ENCODE measurements around the gene EGFR.

GRCh38 chr7:55101359-55101758 lies 82.5 kb downstream of the EGFR start:
- TF ChIP-seq CTCF (IDR thresholded peaks at IDR 0.05; ENCODE audit: insufficient read depth, low read length, poor library complexity, severe bottlenecking) (no peak), EZH2phosphoT487 (conservative IDR thresholded peaks at IDR 0.05; ENCODE audit: low read length) (no peak)
